Activated naive CD4-positive, alpha-beta T cell treated with anti-CD3 and anti-CD28 coated beads, Interleukin-2, amount 10 ng/mL, durations not matched to agents 7 days and 5 days (primary cell): ENCODE results near the gene APOBEC4.
A peak's percentile ranks its signal among the peaks of the same experiment; 100 is the strongest.

Experiments used
- CTCF ChIA-PET: fragments of 350-600 bp; sonication (Branson Sonifier 250); formaldehyde crosslinking; loops from one replicate; lab custom pipeline; 2021; ENCODE audit warnings: antibody characterized with exemption; lab: Charles Lee
- DNase-seq: peaks from one replicate; pipeline ENCODE4 v3.0.0-alpha.2; 2020
- H3K27ac Mint-ChIP-seq: one replicate; pipeline ENCODE4 v1.8.0; 2021; ENCODE audit warnings: mild to moderate bottlenecking, moderate library complexity, mixed read lengths
- H3K27me3 Mint-ChIP-seq: one replicate; pipeline ENCODE4 v1.8.0; 2021; ENCODE audit warnings: mild to moderate bottlenecking, mixed read lengths
- H3K36me3 Mint-ChIP-seq: one replicate; pipeline ENCODE4 v1.8.0; 2021; ENCODE audit warnings: mixed read lengths
- H3K4me1 Mint-ChIP-seq: one replicate; pipeline ENCODE4 v1.8.0; 2021; ENCODE audit warnings: mixed read lengths
- H3K4me3 Mint-ChIP-seq: one replicate; pipeline ENCODE4 v1.8.0; 2021; ENCODE audit warnings: mild to moderate bottlenecking, moderate library complexity, mixed read lengths
- H3K9me3 Mint-ChIP-seq: one replicate; pipeline ENCODE4 v1.8.0; 2021; ENCODE audit warnings: mixed read lengths

APOBEC4 gene

GRCh38 chr1:183655562-183656075, 2.5 kb upstream of the APOBEC4 start:
- no peaks in the 10 kb centered on the region for H3K9me3 Mint-ChIP-seq
- peak; percentile 80 for DNase-seq
- no peaks in the 10 kb centered on the region for H3K36me3 Mint-ChIP-seq
- H3K4me1 Mint-ChIP-seq: peaks cover 34% of the 10 kb centered on the region
- H3K27me3 Mint-ChIP-seq: no peaks in the 10 kb centered on the region
- CTCF ChIA-PET: interaction anchor here (0.5 to 6.2 kb wide), 35 partner anchors 8 to 566 kb away, joined by 3 to 140 read pairs (median 4); partner anchors contain the start of gene ARPC5
- no peak overlapping the region for H3K4me3 Mint-ChIP-seq
- no peak overlapping the region for H3K27ac Mint-ChIP-seq

DNA sequence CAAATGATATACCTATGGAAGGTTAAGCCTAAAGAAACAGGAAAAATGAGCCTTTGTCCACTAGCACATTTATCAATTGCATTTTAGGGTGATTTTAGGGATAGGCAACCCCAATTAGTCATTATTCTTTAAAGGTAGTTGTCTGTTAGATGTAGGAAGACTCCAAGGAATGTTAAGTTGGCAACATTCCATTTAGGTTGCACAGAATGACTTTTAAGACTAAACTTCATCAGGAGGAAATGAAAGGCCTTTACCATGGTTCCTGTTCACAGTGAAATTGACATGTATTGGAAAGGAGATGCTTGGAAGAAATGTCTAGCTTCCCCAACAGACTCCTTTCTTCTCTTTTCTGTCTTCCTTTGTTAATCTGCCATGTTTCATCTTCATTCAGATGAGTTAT, 1.6 kb upstream of the APOBEC4 start:
- Mint-ChIP-seq H3K4me3 (no peak overlapping the region), H3K27ac (no peak overlapping the region), H3K9me3 (no peaks in the 10 kb centered on the region), H3K27me3 (no peaks in the 10 kb centered on the region), H3K36me3 (no peaks in the 10 kb centered on the region), H3K4me1 (peaks cover 34% of the 10 kb centered on the region)
- CTCF ChIA-PET: interaction anchor here (0.7 to 6.2 kb wide), 25 partner anchors 8 to 692 kb away, joined by 3 to 140 read pairs (median 4); partner anchors contain the start of gene ARPC5
- DNase-seq: no peak

DNA sequence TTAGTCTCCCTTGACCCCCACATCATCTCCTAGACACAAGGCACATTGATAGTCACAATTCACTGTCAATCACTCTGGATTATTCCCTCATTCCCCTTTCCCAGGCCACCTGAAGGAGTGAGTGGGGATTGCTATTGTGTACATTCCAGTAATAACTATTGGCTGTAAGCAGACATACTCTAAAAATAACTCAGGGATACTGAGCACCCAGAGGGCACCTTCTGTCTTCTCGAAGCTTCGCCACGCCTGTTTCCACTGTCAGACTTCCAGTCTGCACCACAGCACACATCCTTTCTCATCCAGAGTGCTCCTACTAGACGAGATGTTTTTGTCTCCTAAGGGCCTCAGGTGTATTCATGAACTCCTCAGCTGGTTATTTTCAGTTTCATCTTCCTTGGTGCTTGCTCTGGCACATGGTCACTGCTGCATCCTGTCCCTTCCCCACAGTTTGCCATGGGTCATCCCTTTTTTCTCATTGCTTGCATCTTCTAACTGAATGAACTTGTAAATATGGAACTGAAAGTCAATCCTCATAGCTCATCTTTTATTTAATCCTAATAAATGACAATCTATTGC, 848 bp upstream of the APOBEC4 start:
- H3K9me3 Mint-ChIP-seq: no peaks in the 10 kb centered on the region
- no peaks in the 10 kb centered on the region for H3K36me3 Mint-ChIP-seq
- peaks cover 34% of the 10 kb centered on the region for H3K4me1 Mint-ChIP-seq
- DNase-seq: no peak
- no peak overlapping the region for H3K4me3 Mint-ChIP-seq
- H3K27me3 Mint-ChIP-seq: no peaks in the 10 kb centered on the region
- H3K27ac Mint-ChIP-seq: peak overlapping the region; percentile 13
- CTCF ChIA-PET: interaction anchor here (0.7 to 6.2 kb wide), 15 partner anchors 13 to 691 kb away, joined by 3 to 140 read pairs (median 4); partner anchors contain the start of gene ARPC5

- no peak for DNase-seq
- Mint-ChIP-seq H3K36me3 (no peaks in the 10 kb centered on the region), H3K4me3 (no peak overlapping the region), H3K27me3 (no peaks in the 10 kb centered on the region), H3K4me1 (peaks cover 34% of the 10 kb centered on the region), H3K27ac (peak overlapping the region; percentile 35), H3K9me3 (no peaks in the 10 kb centered on the region)
- CTCF ChIA-PET: interaction anchor here (1.2 to 6.2 kb wide), 8 partner anchors 20 to 262 kb away, joined by 3 to 140 read pairs (median 6); partner anchors contain the start of gene ARPC5
Observed at GRCh38 chr1:183653462-183653794, 312 bp upstream of the APOBEC4 start.

GRCh38 chr1:183652107-183652506, 1.0 kb downstream of the APOBEC4 start:
- H3K4me3 Mint-ChIP-seq: no peak overlapping the region
- DNase-seq: no peak
- H3K9me3 Mint-ChIP-seq: no peaks in the 10 kb centered on the region
- CTCF ChIA-PET: interaction anchor here (1.2 to 6.2 kb wide), 6 partner anchors 19 to 264 kb away, joined by 3 to 140 read pairs (median 26); partner anchors contain the start of gene ARPC5
- H3K27me3 Mint-ChIP-seq: no peaks in the 10 kb centered on the region
- peaks cover 34% of the 10 kb centered on the region for H3K4me1 Mint-ChIP-seq
- H3K27ac Mint-ChIP-seq: peak overlapping the region; percentile 73
- H3K36me3 Mint-ChIP-seq: no peaks in the 10 kb centered on the region

DNA sequence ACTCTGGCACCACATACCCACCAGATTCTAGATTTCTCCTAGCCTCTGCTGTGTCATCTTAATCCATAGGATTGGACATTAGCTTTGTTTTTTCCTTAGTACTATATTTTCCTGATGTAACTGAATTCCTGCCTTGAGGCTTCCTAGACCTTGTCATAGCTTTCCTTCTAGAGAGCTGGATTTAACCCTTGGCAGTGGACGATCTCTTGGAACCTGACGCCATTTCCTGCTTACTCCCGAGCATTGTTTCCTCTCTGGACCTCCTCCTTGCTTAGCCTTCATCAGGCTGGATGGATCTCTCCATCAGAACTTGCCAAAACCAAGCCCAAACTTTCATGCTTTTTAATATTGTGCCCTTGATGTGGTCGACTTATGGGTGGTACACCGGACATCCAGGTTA, 1.5 kb downstream of the APOBEC4 start:
- Mint-ChIP-seq H3K36me3 (no peaks in the 10 kb centered on the region), H3K9me3 (no peaks in the 10 kb centered on the region), H3K4me1 (peaks cover 34% of the 10 kb centered on the region), H3K4me3 (no peak overlapping the region), H3K27me3 (no peaks in the 10 kb centered on the region), H3K27ac (peak overlapping the region; percentile 73)
- CTCF ChIA-PET: interaction anchor here (1.0 to 6.2 kb wide), 4 partner anchors 18 to 264 kb away, joined by 3 to 46 read pairs (median 4); partner anchors contain the start of gene ARPC5
- DNase-seq: no peak

GRCh38 chr1:183648042-183648441, 5.1 kb downstream of the APOBEC4 start:
- Mint-ChIP-seq H3K4me1 (peaks cover 22% of the 10 kb centered on the region), H3K4me3 (no peak overlapping the region), H3K27ac (no peak overlapping the region), H3K9me3 (no peaks in the 10 kb centered on the region), H3K36me3 (no peaks in the 10 kb centered on the region), H3K27me3 (no peaks in the 10 kb centered on the region)
- no peak for DNase-seq
- CTCF ChIA-PET: interaction anchor here (0.9 to 1.0 kb wide), 2 partner anchors 8 to 10 kb away, joined by 3 read pairs; no protein-coding TSS in a partner anchor

DNA sequence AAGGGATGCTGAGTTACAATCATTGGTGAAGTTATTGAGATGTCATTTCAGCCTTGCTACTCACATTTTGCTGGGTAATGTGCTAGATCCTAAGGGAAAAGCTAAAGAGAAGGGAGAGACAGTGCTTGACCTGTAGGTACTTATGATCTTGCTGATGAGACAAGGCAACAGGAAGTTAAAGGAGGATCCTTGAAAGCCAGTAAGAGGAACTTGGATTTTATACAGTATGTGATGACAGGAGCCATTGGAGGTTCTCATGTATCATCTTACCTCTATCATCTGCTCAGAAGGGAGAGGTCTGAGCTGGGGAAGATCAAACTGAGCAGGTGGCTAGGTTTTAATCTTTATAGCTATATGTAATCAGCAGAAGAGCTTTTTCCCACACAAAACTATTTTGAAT, 6.3 kb downstream of the APOBEC4 start:
- no peaks in the 10 kb centered on the region for H3K27me3 Mint-ChIP-seq

DNA sequence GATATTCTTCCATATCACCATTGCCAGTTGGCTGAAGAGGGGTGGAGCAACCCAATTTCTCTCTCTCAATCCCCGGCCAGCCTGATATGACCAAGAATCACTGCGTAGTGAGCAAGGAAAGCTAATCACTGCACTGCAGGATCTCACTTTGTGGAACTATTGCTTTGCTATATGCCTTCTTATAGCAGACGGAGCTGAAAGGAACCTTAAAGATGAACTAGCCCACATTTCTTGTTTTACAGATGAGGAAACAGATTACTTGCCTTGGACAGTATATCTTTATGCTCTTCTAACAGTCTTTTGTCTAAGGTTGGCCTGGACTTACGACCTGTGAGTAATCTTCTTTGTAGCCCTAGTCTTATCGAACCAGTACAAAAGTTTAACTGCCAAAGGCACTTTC, 7.6 kb downstream of the APOBEC4 start:
- H3K9me3 Mint-ChIP-seq: no peaks in the 10 kb centered on the region
- no peaks in the 10 kb centered on the region for H3K4me1 Mint-ChIP-seq
- no peak overlapping the region for H3K4me3 Mint-ChIP-seq
- no peak for DNase-seq
- no peaks in the 10 kb centered on the region for H3K27me3 Mint-ChIP-seq
- CTCF ChIA-PET: interaction anchor here (1.8 to 2.0 kb wide), 2 partner anchors 10 to 40 kb away, joined by 7 to 8 read pairs; no protein-coding TSS in a partner anchor
- H3K36me3 Mint-ChIP-seq: no peaks in the 10 kb centered on the region
- H3K27ac Mint-ChIP-seq: no peak overlapping the region

More for the DNA sequence above, 6.3 kb downstream of the APOBEC4 start:
- no peak overlapping the region for H3K27ac Mint-ChIP-seq
- peaks cover 9% of the 10 kb centered on the region for H3K4me1 Mint-ChIP-seq
- no peaks in the 10 kb centered on the region for H3K36me3 Mint-ChIP-seq
- no peak overlapping the region for H3K4me3 Mint-ChIP-seq
- H3K9me3 Mint-ChIP-seq: no peaks in the 10 kb centered on the region
- CTCF ChIA-PET: interaction anchor here (0.7 to 1.1 kb wide), 2 partner anchors 8 to 11 kb away, joined by 3 read pairs; partner anchors contain the start of gene ARPC5
- no peak for DNase-seq

- Mint-ChIP-seq H3K4me1 (peaks cover 1% of the 10 kb centered on the region), H3K36me3 (no peaks in the 10 kb centered on the region), H3K27me3 (peaks cover 12% of the 10 kb centered on the region), H3K27ac (no peak overlapping the region), H3K4me3 (no peak overlapping the region), H3K9me3 (no peaks in the 10 kb centered on the region)
- no peak for DNase-seq
- CTCF ChIA-PET: no interaction called here
Observed at GRCh38 chr1:183642166-183642565, 10.9 kb downstream of the APOBEC4 start.

DNA sequence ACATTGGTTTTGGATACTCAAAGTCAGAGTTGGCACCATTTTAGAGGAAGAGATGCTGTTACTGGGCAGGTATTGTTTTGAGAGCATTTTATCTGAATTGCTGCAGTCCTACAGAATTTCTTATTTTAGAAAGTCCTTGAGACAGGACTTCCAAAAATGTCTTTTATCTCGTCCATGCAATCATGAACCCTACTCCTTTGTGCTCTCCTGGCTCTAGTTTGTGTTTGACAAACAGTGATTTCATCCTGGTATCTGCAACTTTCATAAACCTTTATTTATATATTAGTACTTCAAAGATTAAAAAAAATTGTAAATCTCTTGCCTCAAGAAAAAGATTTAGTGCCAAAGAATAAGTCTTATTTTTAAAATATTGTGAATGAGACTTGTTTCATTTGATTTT, 12.9 kb downstream of the APOBEC4 start:
- peaks cover 6% of the 10 kb centered on the region for H3K36me3 Mint-ChIP-seq
- CTCF ChIA-PET: no interaction called here
- H3K27ac Mint-ChIP-seq: no peak overlapping the region
- H3K4me1 Mint-ChIP-seq: peaks cover 13% of the 10 kb centered on the region
- peaks cover 27% of the 10 kb centered on the region for H3K27me3 Mint-ChIP-seq
- DNase-seq: no peak
- no peaks in the 10 kb centered on the region for H3K9me3 Mint-ChIP-seq
- H3K4me3 Mint-ChIP-seq: no peak overlapping the region

GRCh38 chr1:183638649-183639387, 14.3 kb downstream of the APOBEC4 start:
- Mint-ChIP-seq H3K27me3 (peaks cover 27% of the 10 kb centered on the region), H3K27ac (no peak overlapping the region), H3K9me3 (no peaks in the 10 kb centered on the region), H3K4me3 (no peak overlapping the region), H3K4me1 (peaks cover 13% of the 10 kb centered on the region), H3K36me3 (peaks cover 7% of the 10 kb centered on the region)
- CTCF ChIA-PET: interaction anchor here (1.6 kb wide), 1 partner anchor 277 kb away, joined by 4 read pairs; no protein-coding TSS in a partner anchor
- no peak for DNase-seq

- DNase-seq: no peak
- H3K9me3 Mint-ChIP-seq: no peaks in the 10 kb centered on the region
- CTCF ChIA-PET: interaction anchor here (0.8 kb wide), 1 partner anchor 19 kb away, joined by 3 read pairs; no protein-coding TSS in a partner anchor
- H3K4me3 Mint-ChIP-seq: peak overlapping the region; percentile 97
- H3K4me1 Mint-ChIP-seq: peaks cover 26% of the 10 kb centered on the region
- H3K27ac Mint-ChIP-seq: no peak overlapping the region
- peaks cover 27% of the 10 kb centered on the region for H3K27me3 Mint-ChIP-seq
- H3K36me3 Mint-ChIP-seq: peaks cover 20% of the 10 kb centered on the region
Observed at GRCh38 chr1:183636783-183637182, 16.3 kb downstream of the APOBEC4 start.

- Mint-ChIP-seq H3K4me1 (peaks cover 29% of the 10 kb centered on the region), H3K27ac (peak overlapping the region; percentile 98), H3K4me3 (peak overlapping the region; percentile 97), H3K36me3 (peaks cover 23% of the 10 kb centered on the region), H3K27me3 (peaks cover 27% of the 10 kb centered on the region), H3K9me3 (no peaks in the 10 kb centered on the region)
- DNase-seq: no peak
- CTCF ChIA-PET: interaction anchor here (0.8 to 5.8 kb wide), 4 partner anchors 11 to 49 kb away, joined by 3 to 46 read pairs (median 4); partner anchors contain the start of gene APOBEC4
Observed at GRCh38 chr1:183636334-183636682, 16.8 kb downstream of the APOBEC4 start.
